Measurements from ENCODE around the gene IRAK2.
"Not testable (repeated sequence)": the region's sequence is repeated elsewhere in the genome, so short reads cannot be mapped to it uniquely, and the experiment has no call there.

Gene IRAK2

DNA sequence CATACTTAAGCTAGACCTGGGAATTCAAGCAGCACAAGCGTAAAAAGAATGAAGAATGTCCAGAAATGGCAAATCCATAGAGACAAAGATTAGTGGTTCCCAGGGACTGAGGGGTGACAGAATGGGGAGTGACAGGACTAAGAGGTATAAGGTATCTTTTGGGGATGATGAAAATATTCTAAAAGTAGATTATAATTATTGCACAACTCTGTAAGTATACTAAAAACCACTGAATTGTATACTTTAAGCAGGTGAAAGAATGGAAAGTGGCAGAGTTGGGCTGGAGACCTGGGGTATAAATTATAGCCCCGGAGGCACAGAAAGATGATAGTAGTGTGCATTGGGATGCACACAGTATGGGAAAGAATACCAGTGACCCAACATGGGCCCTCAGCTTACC lies 43.7 kb upstream of the IRAK2 start:
- TF ChIP-seq, protein P1, sequence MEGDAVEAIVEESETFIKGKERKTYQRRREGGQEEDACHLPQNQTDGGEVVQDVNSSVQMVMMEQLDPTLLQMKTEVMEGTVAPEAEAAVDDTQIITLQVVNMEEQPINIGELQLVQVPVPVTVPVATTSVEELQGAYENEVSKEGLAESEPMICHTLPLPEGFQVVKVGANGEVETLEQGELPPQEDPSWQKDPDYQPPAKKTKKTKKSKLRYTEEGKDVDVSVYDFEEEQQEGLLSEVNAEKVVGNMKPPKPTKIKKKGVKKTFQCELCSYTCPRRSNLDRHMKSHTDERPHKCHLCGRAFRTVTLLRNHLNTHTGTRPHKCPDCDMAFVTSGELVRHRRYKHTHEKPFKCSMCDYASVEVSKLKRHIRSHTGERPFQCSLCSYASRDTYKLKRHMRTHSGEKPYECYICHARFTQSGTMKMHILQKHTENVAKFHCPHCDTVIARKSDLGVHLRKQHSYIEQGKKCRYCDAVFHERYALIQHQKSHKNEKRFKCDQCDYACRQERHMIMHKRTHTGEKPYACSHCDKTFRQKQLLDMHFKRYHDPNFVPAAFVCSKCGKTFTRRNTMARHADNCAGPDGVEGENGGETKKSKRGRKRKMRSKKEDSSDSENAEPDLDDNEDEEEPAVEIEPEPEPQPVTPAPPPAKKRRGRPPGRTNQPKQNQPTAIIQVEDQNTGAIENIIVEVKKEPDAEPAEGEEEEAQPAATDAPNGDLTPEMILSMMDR (IDR thresholded peaks at IDR 0.05; ENCODE audit: insufficient read depth, low read length, missing control alignments): no peak
- ChIA-PET CTCF (no interaction called here), POLR2A (no interaction called here)
- no peak for DNase-seq (ENCODE audit: low read depth, low spot score)
- no peak overlapping the region for H3K4me3 ChIP-seq (ENCODE audit: low read depth, low read length)

DNA sequence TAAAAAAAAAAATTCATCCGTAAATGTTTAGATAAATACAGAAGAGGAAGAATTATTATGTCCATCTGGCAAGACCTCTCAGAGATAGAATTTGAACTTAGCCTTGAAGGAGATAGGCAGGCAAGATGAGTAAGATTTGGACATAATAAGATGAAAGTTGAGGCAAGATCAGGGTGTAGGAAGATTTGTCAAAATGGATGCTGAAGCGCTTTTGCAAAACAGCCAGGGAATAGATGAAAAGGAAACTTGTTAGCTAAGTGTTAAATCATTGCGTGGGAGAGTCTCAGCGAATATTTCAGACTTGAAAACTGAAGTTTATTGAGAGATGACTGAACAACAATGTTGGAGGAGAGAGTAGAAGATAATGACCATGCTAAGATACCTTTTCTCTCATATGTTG lies 42.0 kb upstream of the IRAK2 start:
- ChIA-PET POLR2A (no interaction called here), CTCF (no interaction called here)
- TF ChIP-seq, protein P1 (IDR thresholded peaks at IDR 0.05; ENCODE audit: insufficient read depth, low read length, missing control alignments): no peak
- no peak for DNase-seq (ENCODE audit: low read depth, low spot score)
- H3K4me3 ChIP-seq (ENCODE audit: low read depth, low read length): no peak overlapping the region

DNA sequence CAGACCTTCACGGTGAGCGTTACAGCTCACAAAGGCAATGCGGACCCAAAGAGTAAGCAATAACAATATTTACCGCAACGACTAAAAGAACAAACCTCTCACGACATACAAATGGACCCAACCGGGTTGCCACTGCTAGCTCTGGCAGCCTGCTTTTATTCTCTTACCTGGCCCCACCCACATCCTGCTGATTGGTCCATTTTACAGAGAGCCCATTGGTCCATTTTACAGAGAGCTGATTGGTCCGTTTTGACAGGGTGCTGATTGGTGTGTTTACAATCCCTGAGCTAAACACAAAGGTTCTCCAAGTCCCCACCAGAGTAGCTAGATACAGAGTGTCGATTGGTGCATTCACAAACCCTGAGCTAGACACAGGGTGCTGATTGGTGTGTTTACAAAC lies 28.8 kb upstream of the IRAK2 start:
- DNase-seq (ENCODE audit: low read depth, low spot score); H3K4me3 ChIP-seq (ENCODE audit: low read depth, low read length): not testable (repeated sequence)
- CTCF ChIA-PET: interaction anchor here (0.8 kb wide), 1 partner anchor 88 kb away, joined by 3 read pairs; no protein-coding TSS in a partner anchor
- POLR2A ChIA-PET: interaction anchor here (1.4 kb wide), 1 partner anchor 10 kb away, joined by 4 read pairs; no protein-coding TSS in a partner anchor

DNA sequence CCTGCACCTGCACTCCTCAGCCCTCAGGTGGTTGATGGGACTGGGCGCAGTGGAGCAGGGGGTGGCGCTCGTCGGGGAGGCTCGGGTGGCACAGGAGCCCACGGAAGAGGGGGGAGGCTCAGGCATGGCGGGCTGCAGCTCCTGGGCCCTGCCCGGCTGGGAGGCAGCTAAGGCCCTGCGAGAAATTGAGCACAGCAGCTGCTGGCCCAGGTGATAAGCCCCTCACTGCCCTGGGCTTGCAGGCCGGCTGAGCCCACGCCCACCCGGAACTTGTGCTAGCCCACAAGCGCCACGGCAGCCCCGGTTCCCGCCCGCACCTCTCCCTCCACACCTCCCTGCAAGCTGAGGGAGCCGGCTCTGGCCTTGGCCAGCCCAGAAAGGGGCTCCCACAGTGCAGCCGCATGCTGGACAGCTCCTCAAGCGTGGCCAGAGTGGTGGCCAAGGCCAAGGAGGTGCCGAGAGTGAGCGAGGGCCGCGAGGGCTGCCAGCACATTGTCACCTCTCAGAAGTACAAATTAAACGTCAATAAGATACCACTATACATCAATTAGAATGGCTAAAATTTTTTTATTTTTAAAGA lies 28.2 kb upstream of the IRAK2 start:
- no peak for DNase-seq (ENCODE audit: low read depth, low spot score)
- POLR2A ChIA-PET: no interaction called here
- CTCF ChIA-PET: no interaction called here

DNA sequence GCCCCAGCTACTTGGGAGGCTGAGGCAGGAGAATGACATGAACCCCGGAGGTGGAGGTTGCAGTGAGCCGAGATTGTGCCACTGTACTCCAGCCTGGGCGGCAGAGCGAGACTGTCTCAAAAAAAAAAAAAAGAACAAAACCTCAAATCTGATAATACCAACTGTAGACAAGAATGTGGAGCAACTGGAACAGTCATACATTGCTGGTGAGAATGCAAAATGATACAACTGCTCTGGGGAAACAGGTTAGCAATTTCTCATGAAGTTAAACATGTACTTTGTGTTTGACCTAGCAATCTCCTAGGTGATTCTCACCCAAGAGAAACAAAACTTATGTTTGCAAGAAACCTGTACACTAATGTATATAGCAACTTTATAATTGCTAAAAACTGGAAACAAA lies 27.5 kb upstream of the IRAK2 start:
- ChIA-PET POLR2A (no interaction called here), CTCF (no interaction called here)
- H3K4me3 ChIP-seq (ENCODE audit: low read depth, low read length): no peak overlapping the region
- DNase-seq (ENCODE audit: low read depth, low spot score): no peak
- TF ChIP-seq, protein P1 (IDR thresholded peaks at IDR 0.05; ENCODE audit: insufficient read depth, low read length, missing control alignments): no peak

More for the DNA sequence above, 28.2 kb upstream of the IRAK2 start:
- TF ChIP-seq, protein P1 (IDR thresholded peaks at IDR 0.05; ENCODE audit: insufficient read depth, low read length, missing control alignments): no peak
- no peak overlapping the region for H3K4me3 ChIP-seq (ENCODE audit: low read depth, low read length)

DNA sequence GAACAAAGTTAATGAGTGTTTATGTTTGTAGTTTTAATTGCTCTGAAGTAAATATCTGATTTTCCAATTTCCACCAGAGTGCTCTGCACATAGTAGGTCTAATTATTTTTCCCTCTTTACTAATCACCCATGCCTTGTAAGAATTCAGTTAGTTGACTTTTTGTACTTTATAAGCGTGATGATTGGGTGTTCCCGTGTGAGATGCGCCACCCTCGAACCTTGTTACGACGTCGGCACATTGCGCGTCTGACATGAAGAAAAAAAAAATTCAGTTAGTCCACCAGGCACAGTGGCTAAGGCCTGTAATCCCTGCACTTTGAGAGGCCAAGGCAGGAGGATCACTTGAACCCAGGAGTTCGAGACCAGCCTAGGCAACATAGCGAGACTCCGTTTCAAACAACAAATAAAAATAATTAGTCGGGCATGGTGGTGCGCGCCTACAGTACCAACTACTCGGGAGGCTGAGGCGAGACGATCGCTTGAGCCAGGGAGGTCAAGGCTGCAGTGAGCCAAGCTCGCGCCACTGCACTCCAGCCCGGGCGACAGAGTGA lies 23.6 kb upstream of the IRAK2 start:
- CTCF ChIA-PET: no interaction called here
- peak overlapping the region; percentile 86 for H3K4me3 ChIP-seq (ENCODE audit: low read depth, low read length)
- POLR2A ChIA-PET: interaction anchor here (0.6 to 1.0 kb wide), 3 partner anchors 8 to 565 kb away, joined by 3 to 4 read pairs (median 3); no protein-coding TSS in a partner anchor
- TF ChIP-seq, protein P1 (IDR thresholded peaks at IDR 0.05; ENCODE audit: insufficient read depth, low read length, missing control alignments): no peak
- no peak for DNase-seq (ENCODE audit: low read depth, low spot score)

All from AG04449 (cell line).